CD4-positive, CD25-positive, alpha-beta regulatory T cell (primary cell): ENCODE data around the gene TGM3. TPM values are rescaled to one million over a fixed set of nuclear protein-coding genes. Genes with fewer than 3 reads are reported as not detected.

Source experiments
- ATAC-seq, 2 donors: fragments of 150-1000 bp; cut with Tn5 transposase; one replicate each; pipeline ENCODE4 v1.10.0; 2021; ENCODE audit warnings: low read depth in 2 of 2, moderate number of reproducible peaks in 2 of 2, moderate library complexity in 1 of 2
- DNase-seq, 3 donors: peaks; one replicate each; pipeline versions ENCODE4 v3.0.0 to v3.0.0-alpha.2; 2012 to 2022; ENCODE audit warnings: mixed read lengths in 1 of 3
- H3K27ac ChIP-seq: one replicate; pipeline ENCODE4 v1.7.0; 2013; ENCODE audit warnings: mild to moderate bottlenecking, low read length; ENCODE audit not compliant: insufficient read depth, poor library complexity, severe bottlenecking
- H3K27me3 ChIP-seq: one replicate; pipeline ENCODE4 v1.7.0; 2013; ENCODE audit warnings: low read length; ENCODE audit not compliant: control insufficient read depth, insufficient read depth
- H3K36me3 ChIP-seq: one replicate; pipeline ENCODE4 v1.7.0; 2013; ENCODE audit warnings: mild to moderate bottlenecking, low read length, moderate library complexity; ENCODE audit not compliant: control insufficient read depth, insufficient read depth
- H3K4me1 ChIP-seq: 2 replicates; pipeline ENCODE4 v1.7.0; 2013; ENCODE audit warnings: mild to moderate bottlenecking, low read length; ENCODE audit not compliant: insufficient read depth, control insufficient read depth, poor library complexity, severe bottlenecking
- H3K4me3 ChIP-seq: one replicate; pipeline ENCODE4 v1.7.0; 2013; ENCODE audit warnings: low read depth, mild to moderate bottlenecking, low read length, moderate library complexity
- H3K9me3 ChIP-seq, 2 experiments: 1 replicate in 1 of 2; 2 replicates in 1 of 2; pipeline ENCODE4 v1.7.0; 2013; ENCODE audit warnings: low read length in 2 of 2, mild to moderate bottlenecking in 1 of 2, moderate library complexity in 1 of 2; ENCODE audit not compliant: control insufficient read depth in 2 of 2
- H3K27ac Mint-ChIP-seq, 3 donors: one replicate each; pipeline ENCODE4 v1.8.0; 2020 to 2022; ENCODE audit warnings: mild to moderate bottlenecking in 3 of 3, mixed read lengths in 3 of 3, moderate library complexity in 2 of 3
- H3K27me3 Mint-ChIP-seq: one replicate; pipeline ENCODE4 v1.8.0; 2022; ENCODE audit warnings: mild to moderate bottlenecking, mixed read lengths
- H3K36me3 Mint-ChIP-seq: one replicate; pipeline ENCODE4 v1.8.0; 2020; ENCODE audit warnings: mixed read lengths
- H3K4me1 Mint-ChIP-seq, 4 donors: one replicate each; pipeline ENCODE4 v1.8.0; 2020 to 2022; ENCODE audit warnings: mixed read lengths in 4 of 4, mild to moderate bottlenecking in 1 of 4
- H3K4me3 Mint-ChIP-seq, 4 donors: one replicate each; pipeline ENCODE4 v1.8.0; 2020 to 2022; ENCODE audit warnings: mild to moderate bottlenecking in 4 of 4, mixed read lengths in 4 of 4, moderate library complexity in 3 of 4
- H3K9me3 Mint-ChIP-seq, 7 donors: one replicate each; pipeline ENCODE4 v1.8.0; 2020 to 2022; ENCODE audit warnings: mixed read lengths in 7 of 7, mild to moderate bottlenecking in 3 of 7, moderate library complexity in 2 of 7
- polyA plus RNA-seq, 4 donors: library from polyadenylated mRNA; unstranded; fragments of 300-500 nt; fragmentation: Illumina TruSeq; gene quantifications; one replicate each; pipeline ENCODE4 v1.2.3, GENCODE V29; 2021
- total RNA-seq: library from RNA; stranded (reverse); gene quantifications from one replicate; pipeline ENCODE4 v1.2.3, GENCODE V29; 2022

TGM3 gene
- total and polyA plus RNA-seq, 5 donors from 2014 or later, result not detected

- DNase-seq, result no peak
- H3K4me1 Mint-ChIP-seq, result no peaks in the 10 kb centered on the region
- no peak overlapping the region for H3K27ac ChIP-seq
- H3K27me3 ChIP-seq, result peaks cover 2% of the 10 kb centered on the region
- H3K27ac Mint-ChIP-seq, result no peak overlapping the region
- H3K4me1 ChIP-seq, result no peaks in the 10 kb centered on the region
- no peaks in the 10 kb centered on the region for H3K9me3 Mint-ChIP-seq
- H3K36me3 ChIP-seq, result no peaks in the 10 kb centered on the region
- H3K27me3 Mint-ChIP-seq, result peaks cover 22% of the 10 kb centered on the region
- H3K9me3 ChIP-seq, result no peaks in the 10 kb centered on the region
- no peak overlapping the region for H3K4me3 ChIP-seq
- no peaks in the 10 kb centered on the region for H3K36me3 Mint-ChIP-seq
- ATAC-seq, result no peak
- no peak overlapping the region for H3K4me3 Mint-ChIP-seq
Measured at GRCh38 chr20:2327620-2328555, 32.1 kb downstream of the TGM3 start.

- DNase-seq (no peak), ATAC-seq (no peak)
- Histone ChIP-seq H3K9me3 (no peaks in the 10 kb centered on the region), H3K36me3 (no peaks in the 10 kb centered on the region), H3K4me1 (no peaks in the 10 kb centered on the region), H3K27ac (no peak overlapping the region), H3K4me3 (no peak overlapping the region), H3K27me3 (peaks cover 2% of the 10 kb centered on the region)
- Mint-ChIP-seq H3K27me3 (peaks cover 16% of the 10 kb centered on the region), H3K4me1 (no peaks in the 10 kb centered on the region), H3K36me3 (no peaks in the 10 kb centered on the region), H3K9me3 (no peaks in the 10 kb centered on the region), H3K27ac (no peak overlapping the region), H3K4me3 (no peak overlapping the region)
Measured at GRCh38 chr20:2329286-2329685, 33.5 kb downstream of the TGM3 start.

- no peaks in the 10 kb centered on the region for H3K9me3 Mint-ChIP-seq
- Histone ChIP-seq H3K4me3 (no peak overlapping the region), H3K27ac (no peak overlapping the region), H3K27me3 (no peaks in the 10 kb centered on the region), H3K9me3 (no peaks in the 10 kb centered on the region), H3K36me3 (no peaks in the 10 kb centered on the region), H3K4me1 (no peaks in the 10 kb centered on the region)
- no peaks in the 10 kb centered on the region for H3K36me3 Mint-ChIP-seq
- no peaks in the 10 kb centered on the region for H3K4me1 Mint-ChIP-seq
- ATAC-seq, result no peak
- no peak for DNase-seq
- H3K27me3 Mint-ChIP-seq, result peaks cover 8% of the 10 kb centered on the region
- no peak overlapping the region for H3K27ac Mint-ChIP-seq
- no peak overlapping the region for H3K4me3 Mint-ChIP-seq
Measured at GRCh38 chr20:2330090-2330695, 34.4 kb downstream of the TGM3 start.

- H3K4me1 Mint-ChIP-seq, result no peaks in the 10 kb centered on the region
- Histone ChIP-seq H3K4me1 (no peaks in the 10 kb centered on the region), H3K27ac (no peak overlapping the region), H3K27me3 (no peaks in the 10 kb centered on the region), H3K4me3 (no peak overlapping the region), H3K36me3 (no peaks in the 10 kb centered on the region), H3K9me3 (no peaks in the 10 kb centered on the region)
- DNase-seq (no peak), ATAC-seq (no peak)
- H3K27me3 Mint-ChIP-seq, result peaks cover 5% of the 10 kb centered on the region
- no peaks in the 10 kb centered on the region for H3K36me3 Mint-ChIP-seq
- no peaks in the 10 kb centered on the region for H3K9me3 Mint-ChIP-seq
- no peak overlapping the region for H3K27ac Mint-ChIP-seq
- no peak overlapping the region for H3K4me3 Mint-ChIP-seq
Measured at GRCh38 chr20:2331106-2331505, 35.3 kb downstream of the TGM3 start.

GRCh38 chr20:2331901-2332565 lies 36.2 kb downstream of the TGM3 start:
- Mint-ChIP-seq H3K27ac (no peak overlapping the region), H3K4me1 (no peaks in the 10 kb centered on the region), H3K36me3 (no peaks in the 10 kb centered on the region), H3K4me3 (no peak overlapping the region), H3K9me3 (no peaks in the 10 kb centered on the region), H3K27me3 (no peaks in the 10 kb centered on the region)
- no peaks in the 10 kb centered on the region for H3K27me3 ChIP-seq
- no peaks in the 10 kb centered on the region for H3K4me1 ChIP-seq
- no peaks in the 10 kb centered on the region for H3K9me3 ChIP-seq
- no peaks in the 10 kb centered on the region for H3K36me3 ChIP-seq
- no peak for DNase-seq
- no peak for ATAC-seq
- H3K4me3 ChIP-seq, result no peak overlapping the region
- no peak overlapping the region for H3K27ac ChIP-seq

GRCh38 chr20:2332711-2333110 lies 36.9 kb downstream of the TGM3 start:
- no peak for DNase-seq
- no peaks in the 10 kb centered on the region for H3K36me3 Mint-ChIP-seq
- no peaks in the 10 kb centered on the region for H3K27me3 ChIP-seq
- no peak for ATAC-seq
- no peaks in the 10 kb centered on the region for H3K27me3 Mint-ChIP-seq
- no peaks in the 10 kb centered on the region for H3K9me3 Mint-ChIP-seq
- no peaks in the 10 kb centered on the region for H3K36me3 ChIP-seq
- no peaks in the 10 kb centered on the region for H3K9me3 ChIP-seq
- H3K4me3 Mint-ChIP-seq, result no peak overlapping the region
- no peaks in the 10 kb centered on the region for H3K4me1 ChIP-seq
- H3K4me1 Mint-ChIP-seq, result no peaks in the 10 kb centered on the region
- H3K27ac ChIP-seq, result no peak overlapping the region
- H3K4me3 ChIP-seq, result no peak overlapping the region
- no peak overlapping the region for H3K27ac Mint-ChIP-seq

- Mint-ChIP-seq H3K4me3 (no peak overlapping the region), H3K27ac (no peak overlapping the region)
- DNase-seq, result no peak
Measured at GRCh38 chr20:2333821-2334220, 38.0 kb downstream of the TGM3 start.

More at GRCh38 chr20:2333821-2334220, 38.0 kb downstream of the TGM3 start:
- H3K27ac ChIP-seq, result no peak overlapping the region
- no peaks in the 10 kb centered on the region for H3K9me3 ChIP-seq
- H3K27me3 Mint-ChIP-seq, result peaks cover 5% of the 10 kb centered on the region
- no peak overlapping the region for H3K4me3 ChIP-seq
- no peaks in the 10 kb centered on the region for H3K9me3 Mint-ChIP-seq
- no peaks in the 10 kb centered on the region for H3K36me3 ChIP-seq
- ATAC-seq, result no peak
- H3K27me3 ChIP-seq, result no peaks in the 10 kb centered on the region
- H3K4me1 ChIP-seq, result no peaks in the 10 kb centered on the region
- no peaks in the 10 kb centered on the region for H3K36me3 Mint-ChIP-seq
- no peaks in the 10 kb centered on the region for H3K4me1 Mint-ChIP-seq
